Suppressor macrophage treated with lipopolysaccharide for 1 hour (primary cell): ENCODE data around the gene ACTBL2.
A peak's percentile ranks its signal among the peaks of the same experiment; 100 is the strongest.
"Not testable (repeated sequence)": the region's sequence is repeated elsewhere in the genome, so short reads cannot be mapped to it uniquely, and the experiment has no call there.

Experiments used
- DNase-seq, 3 donors: peaks; one replicate each; pipeline ENCODE4 v3.0.0-alpha.2; 2020 to 2022

The ACTBL2 gene

DNA sequence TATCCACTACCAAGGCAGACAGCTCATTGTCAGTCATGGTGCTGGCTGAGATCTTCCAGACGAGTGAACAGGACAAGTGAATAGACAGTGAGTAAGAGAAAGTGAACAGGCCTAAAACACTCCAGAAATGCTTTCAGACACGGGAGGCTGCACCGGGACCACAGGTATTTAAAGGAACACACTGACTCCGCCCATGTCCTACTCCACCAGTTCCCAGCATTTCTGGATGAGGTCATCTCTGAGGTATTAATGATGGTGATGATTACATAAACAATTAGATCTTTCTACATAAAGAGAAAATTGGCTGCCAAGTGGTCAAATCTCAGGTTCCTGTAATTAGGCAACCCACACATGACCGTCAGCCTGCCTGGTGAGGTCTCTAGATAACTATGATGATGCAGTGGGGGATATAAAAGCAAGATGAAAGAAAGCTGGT lies at the start of gene ACTBL2:
TSS of gene ACTBL2 (minus strand) at position 141 of the 436 bp plus-strand sequence. CDS start at position 37, 104 bp downstream.
- DNase-seq, result no peak

DNA sequence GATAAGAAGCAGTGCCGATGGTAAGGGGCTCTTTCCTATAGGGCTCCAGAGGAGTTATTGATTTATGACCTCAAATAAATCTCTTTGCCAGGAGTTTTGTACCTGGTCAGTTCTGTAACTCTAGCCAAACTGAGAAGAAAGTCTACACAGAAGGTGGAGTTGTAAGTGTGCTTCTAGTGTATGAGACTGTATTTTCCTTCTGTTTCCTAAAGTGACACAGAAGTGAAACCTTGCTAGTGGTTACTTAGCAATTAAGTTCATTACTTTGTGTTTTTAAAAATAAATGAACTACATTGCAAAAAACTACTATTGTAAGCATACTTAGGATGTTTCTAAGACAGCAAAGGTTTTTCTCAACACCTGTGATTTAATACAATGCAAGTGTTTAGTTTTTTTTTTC lies 48.7 kb upstream of the ACTBL2 start:
- DNase-seq, result no peak

GRCh38 chr5:57529864-57530263 lies 47.3 kb upstream of the ACTBL2 start:
- DNase-seq, result no peak

DNA sequence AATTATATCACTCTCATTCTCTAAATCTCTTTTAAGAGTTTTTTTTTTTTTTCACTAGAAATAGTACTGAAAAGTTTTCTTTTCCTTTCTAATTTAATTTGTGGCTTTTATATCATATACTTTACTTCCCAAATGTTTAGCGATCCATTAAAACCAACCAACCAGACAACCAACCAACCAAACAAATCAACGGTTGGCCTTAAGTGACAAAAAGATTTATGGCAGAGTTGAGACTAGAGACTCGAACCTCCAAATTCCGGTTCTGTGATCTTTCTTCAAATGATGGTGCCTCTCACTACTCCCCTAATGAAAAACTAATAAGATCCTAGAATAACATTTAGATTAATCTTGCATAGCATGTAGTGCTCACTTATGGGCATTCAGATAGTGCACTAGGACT lies 45.3 kb upstream of the ACTBL2 start:
- DNase-seq, result no peak

DNA sequence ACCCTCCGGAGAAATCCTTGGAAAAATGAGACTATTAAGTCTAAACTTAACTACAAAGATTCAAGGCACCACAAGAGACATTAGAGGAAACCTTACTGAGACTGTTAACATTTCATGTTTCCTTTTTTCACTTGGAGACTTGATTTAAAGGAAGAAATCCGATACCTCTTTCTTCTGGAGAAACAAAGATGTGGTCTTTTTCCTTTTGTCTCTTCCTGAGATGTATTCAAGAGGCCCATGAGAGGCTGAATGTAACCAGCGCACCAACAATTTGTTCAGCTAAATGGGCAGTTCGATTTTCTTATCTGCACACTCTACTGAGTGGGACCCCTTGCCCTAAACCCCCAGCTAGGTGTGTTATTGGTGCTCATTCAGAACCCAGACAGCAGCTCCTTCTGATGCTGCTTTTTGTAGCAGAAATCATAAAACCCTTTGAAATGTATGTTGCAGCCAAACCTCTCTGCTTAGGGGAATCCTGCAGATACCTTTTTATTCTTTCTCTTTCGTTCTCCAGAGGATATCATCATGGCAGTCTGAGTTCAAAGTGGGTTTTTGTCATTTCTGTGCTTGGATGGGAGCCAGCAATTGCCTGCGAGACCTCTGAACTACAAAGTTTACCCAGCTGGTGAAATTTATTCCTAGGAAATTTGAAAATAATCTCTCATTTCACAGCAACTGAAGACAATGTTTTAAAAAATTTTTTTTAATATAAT lies 41.9 kb upstream of the ACTBL2 start:
- DNase-seq, result no peak

GRCh38 chr5:57522477-57522876 lies 39.9 kb upstream of the ACTBL2 start:
- DNase-seq, result not testable (repeated sequence)

- DNase-seq, result not testable (repeated sequence)
Observed at GRCh38 chr5:57518415-57518814, 35.8 kb upstream of the ACTBL2 start.

- DNase-seq, result no peak
Observed at GRCh38 chr5:57517250-57517649, 34.6 kb upstream of the ACTBL2 start.

- no peak for DNase-seq
Observed at GRCh38 chr5:57513785-57514184, 31.2 kb upstream of the ACTBL2 start.

GRCh38 chr5:57511321-57511720 lies 28.7 kb upstream of the ACTBL2 start:
- no peak for DNase-seq

DNA sequence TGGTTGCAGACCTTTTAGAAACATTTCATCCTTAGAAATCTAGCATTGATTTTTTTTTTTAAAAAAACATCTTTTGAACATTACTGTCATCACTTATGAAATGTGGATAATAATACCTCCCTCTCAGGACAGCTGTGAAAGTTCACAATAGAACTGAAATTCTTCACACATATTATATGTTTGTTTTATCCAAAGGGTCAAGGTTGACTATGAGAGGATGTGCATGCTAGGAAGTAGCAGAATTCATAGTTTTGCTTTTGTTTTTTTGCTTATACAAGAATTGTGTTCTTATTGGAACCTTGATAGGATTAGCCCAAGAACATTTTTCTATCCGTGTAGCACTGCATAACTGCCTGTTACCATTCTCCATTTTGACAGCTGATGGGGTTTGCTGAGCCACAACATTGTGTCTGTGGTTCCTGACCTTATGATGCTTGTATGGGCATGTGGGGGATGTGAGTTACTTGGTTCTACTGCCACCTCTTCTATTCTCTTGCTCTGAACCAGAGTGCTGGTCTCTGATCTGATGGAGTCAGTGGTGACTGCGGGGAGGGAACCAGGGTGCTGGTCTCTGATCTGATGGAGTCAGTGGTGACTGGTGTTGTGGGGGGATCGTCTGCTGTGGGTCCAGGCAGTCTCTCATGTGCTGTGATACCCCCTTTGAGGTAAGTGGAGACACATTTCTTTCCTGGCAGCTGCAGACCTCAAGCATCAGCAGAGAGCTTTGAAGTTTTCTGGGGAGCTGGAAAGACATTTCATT lies 27.1 kb upstream of the ACTBL2 start:
- no peak for DNase-seq

DNA sequence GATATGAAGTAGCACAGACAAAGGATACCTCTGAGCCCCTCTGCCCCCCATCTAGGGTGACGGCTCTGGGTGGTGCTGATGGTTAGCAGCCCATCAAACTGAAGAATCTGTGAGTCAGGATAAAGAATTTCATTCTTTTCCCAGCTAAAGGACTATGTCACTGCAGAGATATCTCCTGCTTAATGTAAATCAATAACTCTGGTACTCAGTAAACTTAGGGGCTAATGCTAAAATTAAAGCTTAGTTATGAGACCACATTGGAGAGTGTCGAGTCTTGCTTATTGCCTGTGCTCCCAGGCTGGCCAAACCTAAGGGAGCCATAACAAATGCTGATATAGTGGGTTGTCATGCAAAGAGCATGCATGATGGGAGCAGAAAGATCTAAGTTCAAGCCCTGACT lies 25.6 kb upstream of the ACTBL2 start:
- no peak for DNase-seq

GRCh38 chr5:57505272-57506200 lies 22.9 kb upstream of the ACTBL2 start:
- peak; percentile 4 to 28 (median 19) for DNase-seq

GRCh38 chr5:57504357-57504756 lies 21.7 kb upstream of the ACTBL2 start:
- no peak for DNase-seq

GRCh38 chr5:57503433-57503832 lies 20.8 kb upstream of the ACTBL2 start:
- DNase-seq, result no peak

GRCh38 chr5:57501414-57502201 lies 19.0 kb upstream of the ACTBL2 start:
- DNase-seq, result no peak

DNA sequence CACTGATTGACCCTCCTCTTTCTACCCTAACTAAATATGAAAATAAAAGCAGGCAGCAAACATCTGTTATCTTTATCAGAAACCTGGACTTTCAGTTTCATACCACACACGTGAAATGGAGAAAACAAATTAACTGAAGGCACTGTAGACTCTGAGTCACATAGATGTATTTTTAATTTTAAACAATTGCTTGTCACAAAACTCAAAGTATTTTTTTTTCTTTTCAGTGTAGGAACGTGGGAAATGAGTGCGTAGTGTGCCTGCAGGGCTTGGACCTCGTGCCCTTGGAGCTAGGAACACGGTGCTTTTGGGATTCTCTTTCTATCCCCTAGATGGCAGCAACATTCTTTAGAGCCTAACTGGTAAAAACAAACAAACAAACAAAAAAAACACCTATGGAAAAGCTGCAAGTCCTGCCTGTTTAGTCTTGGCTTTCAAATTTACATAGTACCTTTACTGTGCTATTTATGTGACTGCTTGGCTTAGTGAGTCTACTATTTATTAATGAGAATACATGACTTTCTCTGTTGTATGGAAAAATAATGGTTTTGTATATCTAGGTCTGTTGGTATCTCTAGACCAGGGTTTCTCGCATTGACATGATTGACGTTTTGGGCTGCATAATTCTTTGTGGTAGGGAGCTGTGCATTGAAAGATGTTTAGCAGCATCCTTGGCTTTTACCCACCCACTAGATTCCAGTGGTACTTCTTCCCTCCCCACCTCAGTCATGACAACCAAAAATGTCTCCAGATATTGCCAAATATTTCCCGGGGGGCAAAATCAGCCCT lies 16.8 kb upstream of the ACTBL2 start:
- peak; percentile 49 to 56 (median 54) for DNase-seq

- no peak for DNase-seq
Observed at GRCh38 chr5:57497733-57498132, 15.1 kb upstream of the ACTBL2 start.

- DNase-seq, result peak in 1 of 3 donors; percentile 6
Observed at GRCh38 chr5:57495285-57496086, 12.9 kb upstream of the ACTBL2 start.
